Ovary (tissue), 3 donors: Measurements from ENCODE around the gene TIMP2.

ENCODE experiments used
- EP300 ChIP-seq: sonication (generic); formaldehyde crosslinking; IDR thresholded peaks from one replicate; pipeline ENCODE4 v1.6.1; 2017; ENCODE audit warnings: antibody characterized with exemption
- POLR2A ChIP-seq: fragments of 450-650 bp; IDR thresholded peaks from one replicate; pipeline ENCODE4 v1.6.1; 2017; ENCODE audit warnings: antibody characterized with exemption, mild to moderate bottlenecking, moderate library complexity
- TF ChIP-seq, protein P1 (sequence below), 3 donors: fragments of 450-650 bp in 2 of 3; fragments of 200-600 bp in 1 of 3; IDR thresholded peaks; one replicate each; pipeline versions ENCODE4 v1.5.1 to v1.8.0; 2016 to 2022; ENCODE audit warnings: antibody characterized with exemption in 3 of 3, mild to moderate bottlenecking in 1 of 3
- donor health status: DM: no; HTN: no; CAD: no.

DNA sequence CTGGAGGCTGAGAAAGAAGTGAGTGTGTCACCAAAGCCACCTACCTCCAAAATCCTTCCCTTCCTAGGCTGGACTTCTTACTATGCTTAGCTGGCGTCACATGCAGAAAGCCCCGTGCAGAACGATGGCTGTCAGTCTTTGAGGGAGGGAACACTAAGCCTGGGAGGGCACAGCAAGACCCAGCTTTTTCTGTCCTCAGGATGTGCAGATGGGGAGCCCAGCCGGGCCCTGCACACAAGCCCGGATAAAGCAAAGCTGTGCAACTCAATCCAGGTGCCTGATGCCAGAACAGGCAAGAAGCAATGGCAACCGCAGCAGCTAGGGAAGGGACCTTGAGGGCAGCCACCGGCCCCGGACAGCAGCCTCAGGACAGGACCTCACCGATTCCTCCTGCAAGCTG is 70.7 kb downstream of the TIMP2 start:
- TF ChIP-seq, protein P1, sequence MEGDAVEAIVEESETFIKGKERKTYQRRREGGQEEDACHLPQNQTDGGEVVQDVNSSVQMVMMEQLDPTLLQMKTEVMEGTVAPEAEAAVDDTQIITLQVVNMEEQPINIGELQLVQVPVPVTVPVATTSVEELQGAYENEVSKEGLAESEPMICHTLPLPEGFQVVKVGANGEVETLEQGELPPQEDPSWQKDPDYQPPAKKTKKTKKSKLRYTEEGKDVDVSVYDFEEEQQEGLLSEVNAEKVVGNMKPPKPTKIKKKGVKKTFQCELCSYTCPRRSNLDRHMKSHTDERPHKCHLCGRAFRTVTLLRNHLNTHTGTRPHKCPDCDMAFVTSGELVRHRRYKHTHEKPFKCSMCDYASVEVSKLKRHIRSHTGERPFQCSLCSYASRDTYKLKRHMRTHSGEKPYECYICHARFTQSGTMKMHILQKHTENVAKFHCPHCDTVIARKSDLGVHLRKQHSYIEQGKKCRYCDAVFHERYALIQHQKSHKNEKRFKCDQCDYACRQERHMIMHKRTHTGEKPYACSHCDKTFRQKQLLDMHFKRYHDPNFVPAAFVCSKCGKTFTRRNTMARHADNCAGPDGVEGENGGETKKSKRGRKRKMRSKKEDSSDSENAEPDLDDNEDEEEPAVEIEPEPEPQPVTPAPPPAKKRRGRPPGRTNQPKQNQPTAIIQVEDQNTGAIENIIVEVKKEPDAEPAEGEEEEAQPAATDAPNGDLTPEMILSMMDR (IDR thresholded peaks at IDR 0.05) = no peak
- no peak for TF ChIP-seq POLR2A
- TF ChIP-seq EP300 = no peak
